Stimulated activated CD8-positive, alpha-beta memory T cell treated with anti-CD3 and anti-CD28 coated beads, Interleukin-7, amount 100 ng/mL, for 24 hours (primary cell): ENCODE data around the gene LAMB3.
"Not testable (repeated sequence)": the region's sequence is repeated elsewhere in the genome, so short reads cannot be mapped to it uniquely, and the experiment has no call there.

ENCODE experiments used
- DNase-seq: peaks from one replicate; pipeline ENCODE4 v3.0.0-alpha.2; 2020; ENCODE audit warnings: low read depth

Gene LAMB3

GRCh38 chr1:209652121-209652735 lies at the start of gene LAMB3:
Gene LAMB3 (minus strand): TSS chr1:209652425. CDS start chr1:209650944, 1,481 bp downstream.
- DNase-seq, result no peak

- DNase-seq, result not testable (repeated sequence)
These were observed 48.5 kb upstream of the LAMB3 start for GRCh38 chr1:209700686-209701085.

- DNase-seq, result no peak
These were observed 44.9 kb upstream of the LAMB3 start for GRCh38 chr1:209697126-209697525.

GRCh38 chr1:209696673-209697072 lies 44.4 kb upstream of the LAMB3 start:
- no peak for DNase-seq

GRCh38 chr1:209692745-209693504 lies 40.7 kb upstream of the LAMB3 start:
- DNase-seq, result peak; percentile 38

- no peak for DNase-seq
These were observed 40.1 kb upstream of the LAMB3 start for GRCh38 chr1:209692296-209692695.

GRCh38 chr1:209691237-209691636 lies 39.0 kb upstream of the LAMB3 start:
- DNase-seq, result no peak

- no peak for DNase-seq
These were observed 37.3 kb upstream of the LAMB3 start for GRCh38 chr1:209689477-209689876.

- DNase-seq, result no peak
These were observed 36.6 kb upstream of the LAMB3 start for GRCh38 chr1:209688746-209689234.

GRCh38 chr1:209686322-209686721 lies 34.1 kb upstream of the LAMB3 start:
- no peak for DNase-seq

- DNase-seq, result no peak
These were observed 33.6 kb upstream of the LAMB3 start for GRCh38 chr1:209685821-209686220.

- no peak for DNase-seq
These were observed 26.8 kb upstream of the LAMB3 start for GRCh38 chr1:209678981-209679539.

GRCh38 chr1:209675565-209676154 lies 23.4 kb upstream of the LAMB3 start:
- DNase-seq, result no peak

GRCh38 chr1:209674957-209675564 lies 22.8 kb upstream of the LAMB3 start, which contains the start of gene G0S2:
Gene G0S2 (plus strand): TSS chr1:209675412. CDS start chr1:209675685, 273 bp downstream.
- no peak for DNase-seq

GRCh38 chr1:209673631-209674417 lies 21.6 kb upstream of the LAMB3 start:
- DNase-seq, result no peak

GRCh38 chr1:209672705-209673630 lies 20.7 kb upstream of the LAMB3 start:
- DNase-seq, result no peak

- no peak for DNase-seq
These were observed 18.3 kb upstream of the LAMB3 start for GRCh38 chr1:209670441-209671082.

GRCh38 chr1:209667708-209668107 lies 15.5 kb upstream of the LAMB3 start:
- no peak for DNase-seq

- no peak for DNase-seq
These were observed 14.9 kb upstream of the LAMB3 start for GRCh38 chr1:209667103-209667502.

- no peak for DNase-seq
These were observed 10.7 kb upstream of the LAMB3 start for GRCh38 chr1:209662879-209663327.
